ELF-1 (cell line): ENCODE results near the gene ACTG2.
A peak's percentile ranks its signal among the peaks of the same experiment; 100 is the strongest.
"Not testable (repeated sequence)": the region's sequence is repeated elsewhere in the genome, so short reads cannot be mapped to it uniquely, and the experiment has no call there.

Experiments
- DNase-seq: peaks from one replicate; pipeline ENCODE4 v3.0.0-alpha.2; 2016; ENCODE audit warnings: low read depth, low spot score

The ACTG2 gene

GRCh38 chr2:73892631-73893329 is at the start of gene ACTG2:
ACTG2 (plus strand) TSS chr2:73893008; CDS start chr2:73901312, 8,304 bp downstream.
- DNase-seq = peak; percentile 18

DNA sequence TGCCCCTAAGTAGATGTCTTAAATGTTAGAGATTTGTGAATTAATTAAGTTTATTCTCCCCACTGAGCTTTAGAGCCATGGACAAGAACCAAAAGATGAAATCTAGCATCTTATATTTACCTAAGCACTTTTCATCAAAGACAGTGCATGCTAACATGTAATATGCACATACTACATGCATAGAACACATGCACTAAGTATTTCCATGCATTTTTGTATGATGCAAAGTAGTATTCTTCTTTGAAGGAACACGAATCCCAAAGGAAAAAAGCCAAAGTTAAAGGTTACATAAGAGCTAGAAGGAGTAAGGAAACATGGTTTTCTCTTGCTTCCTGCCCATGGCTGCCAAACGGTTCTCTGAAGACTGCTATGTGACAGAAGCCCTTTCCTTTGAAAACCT is 48.7 kb upstream of the ACTG2 start:
- DNase-seq = no peak

GRCh38 chr2:73850009-73850408 is 42.8 kb upstream of the ACTG2 start:
- peak; percentile 53 for DNase-seq

- no peak for DNase-seq
Observed at GRCh38 chr2:73851274-73851673, 41.5 kb upstream of the ACTG2 start.

DNA sequence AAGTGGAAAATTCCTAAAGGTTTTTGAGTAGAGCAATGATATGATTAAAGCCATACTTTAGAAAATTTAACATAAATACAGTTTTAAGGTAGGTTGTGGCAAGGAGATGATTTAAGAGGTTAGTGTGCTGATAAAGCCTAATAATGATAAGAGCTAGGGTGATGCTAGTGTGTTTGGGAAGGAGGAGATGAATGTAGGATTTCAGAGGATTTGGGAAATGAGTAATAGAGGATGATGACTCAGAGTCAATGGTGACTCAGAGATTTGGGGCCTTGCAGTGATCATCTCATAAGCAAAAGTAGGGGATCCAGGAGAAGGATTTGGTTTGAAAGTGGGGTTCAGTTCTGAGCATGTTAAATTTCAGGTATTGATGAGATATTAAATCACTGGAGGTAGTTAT is 40.8 kb upstream of the ACTG2 start:
- DNase-seq = no peak

DNA sequence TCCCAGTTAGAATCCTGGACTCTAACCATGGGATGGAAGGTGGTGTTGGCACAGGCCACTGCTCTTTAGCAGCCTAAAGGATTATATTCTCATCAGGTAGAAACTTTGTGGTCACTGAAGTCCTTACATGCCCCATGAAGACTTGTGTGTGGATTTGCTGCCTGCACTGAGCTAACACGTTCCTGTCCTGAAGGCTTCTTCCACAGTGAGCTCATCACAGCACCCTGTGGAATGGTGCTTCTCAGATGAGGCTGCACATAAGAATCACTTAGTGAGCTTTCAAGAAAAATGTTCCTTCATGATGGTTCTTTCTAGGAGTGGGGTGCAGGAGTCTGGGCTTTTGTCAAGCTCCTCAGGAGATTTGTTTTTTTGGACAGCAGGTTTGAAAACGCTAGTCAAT is 37.3 kb upstream of the ACTG2 start:
- no peak for DNase-seq

DNA sequence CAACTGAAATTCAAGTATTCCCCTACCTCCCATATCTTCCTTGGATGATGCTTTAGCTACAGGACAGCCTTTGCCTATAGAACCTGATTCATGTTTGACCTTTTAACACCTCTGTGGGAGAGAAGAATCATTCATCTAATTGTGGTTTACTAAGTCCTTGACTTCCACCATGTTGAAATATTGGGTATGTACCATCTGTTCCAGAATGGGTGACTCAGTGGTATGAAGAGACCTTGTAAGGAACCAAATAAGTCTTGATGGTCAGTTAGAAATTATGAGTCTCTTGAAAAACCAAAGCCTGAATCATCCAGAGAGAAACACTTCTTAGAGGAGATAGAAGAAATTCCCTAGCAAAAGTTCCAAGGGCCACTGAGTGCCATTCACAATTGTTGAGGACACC is 36.6 kb upstream of the ACTG2 start:
- no peak for DNase-seq

DNA sequence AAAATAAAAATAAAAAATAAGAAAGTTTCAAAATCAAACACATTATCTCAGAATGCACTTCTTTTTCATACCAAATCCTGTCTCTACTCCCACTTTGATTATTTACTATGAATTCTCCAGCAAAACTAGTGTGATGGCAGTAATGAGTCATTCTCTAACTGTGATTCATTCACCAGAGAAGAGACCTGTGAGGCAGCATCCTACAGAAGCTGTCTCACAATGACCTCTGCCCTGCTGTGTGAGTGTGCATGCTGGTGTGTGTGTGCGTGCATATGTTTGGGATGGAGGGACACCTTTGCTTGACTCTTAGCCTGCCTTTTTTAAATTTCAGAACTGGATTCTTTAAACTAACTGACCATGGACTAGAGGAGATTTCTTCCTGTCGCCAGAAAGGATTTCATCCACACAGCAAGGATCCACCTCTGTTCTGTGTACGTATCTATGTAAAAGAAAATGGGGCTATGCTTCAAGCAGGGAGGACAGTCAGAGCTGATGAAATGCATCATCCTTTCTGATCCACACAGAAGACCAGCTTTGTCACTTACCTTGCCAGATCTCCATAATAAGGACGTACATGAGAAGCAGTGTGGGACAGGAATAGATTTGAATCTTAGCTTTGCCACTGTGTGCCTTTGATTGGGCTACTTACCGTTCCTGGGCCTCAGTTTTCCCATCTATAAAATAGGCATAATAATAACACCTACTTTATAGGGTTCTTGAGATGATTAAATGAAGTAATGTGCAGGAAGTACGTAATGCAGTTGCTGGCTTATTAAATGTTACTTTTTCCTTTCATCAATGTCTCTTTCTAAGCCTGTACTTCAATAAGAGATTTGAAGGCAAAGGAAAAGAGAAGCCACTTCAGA is 32.9 kb upstream of the ACTG2 start:
- DNase-seq = no peak

- no peak for DNase-seq
Observed at GRCh38 chr2:73862987-73863386, 29.8 kb upstream of the ACTG2 start.

- DNase-seq = no peak
Observed at GRCh38 chr2:73868204-73868978, 24.4 kb upstream of the ACTG2 start.

DNA sequence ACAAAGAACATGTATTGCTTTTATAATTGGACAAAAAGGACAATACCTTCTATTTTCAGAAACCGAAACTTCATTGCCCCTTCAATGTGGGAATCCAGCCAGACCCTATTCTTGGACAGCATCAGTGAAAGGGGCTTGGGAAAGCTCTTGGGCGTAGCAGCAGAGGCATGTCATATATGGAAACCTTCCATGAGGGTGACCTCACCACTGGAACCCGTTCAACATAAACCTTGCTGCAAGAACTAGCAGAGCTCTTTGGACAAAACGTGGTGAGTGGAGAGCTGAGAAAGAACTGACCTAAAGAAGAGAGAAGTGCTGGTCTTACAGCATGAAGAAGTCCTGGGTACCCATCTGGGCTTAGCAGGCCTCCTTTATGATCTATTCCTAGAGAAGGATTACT is 22.7 kb upstream of the ACTG2 start:
- no peak for DNase-seq

DNA sequence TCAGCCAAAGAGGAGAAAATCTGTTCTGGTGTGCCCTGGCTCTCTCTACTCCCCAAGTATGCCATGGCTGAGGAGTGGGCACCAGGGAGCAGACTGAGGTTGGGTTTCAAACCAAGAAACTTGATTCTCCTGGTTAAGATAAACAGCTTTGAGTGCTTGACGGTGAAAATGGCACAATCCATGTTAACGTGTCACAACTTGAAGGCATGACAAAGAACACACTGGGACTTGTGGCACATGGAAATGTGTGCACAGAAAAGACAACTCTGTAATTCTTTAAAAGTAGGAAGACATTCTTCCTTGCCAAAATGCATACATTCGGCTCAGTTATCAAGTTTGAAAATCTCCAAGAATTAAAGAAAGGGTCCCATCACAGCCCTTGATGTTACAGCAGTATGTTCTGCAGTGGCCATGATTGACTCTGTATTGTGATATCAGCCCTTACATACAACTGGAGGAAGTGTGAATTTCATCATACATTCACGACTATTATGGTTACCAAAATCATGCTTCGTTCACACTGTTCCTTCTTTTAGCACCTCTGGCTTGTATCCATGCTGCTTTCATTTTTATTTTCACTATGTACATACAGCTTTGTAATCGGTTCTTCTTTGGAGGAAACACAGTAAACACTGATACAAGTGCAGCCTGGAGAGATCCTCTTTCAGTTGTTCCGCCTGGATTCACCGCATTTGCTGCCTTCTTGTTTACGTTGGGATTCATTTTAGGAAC is 15.6 kb upstream of the ACTG2 start:
- DNase-seq = no peak

- not testable (repeated sequence) for DNase-seq
Observed at GRCh38 chr2:73877984-73878383, 14.8 kb upstream of the ACTG2 start.

GRCh38 chr2:73885406-73885805 is 7.4 kb upstream of the ACTG2 start:
- DNase-seq = no peak

DNA sequence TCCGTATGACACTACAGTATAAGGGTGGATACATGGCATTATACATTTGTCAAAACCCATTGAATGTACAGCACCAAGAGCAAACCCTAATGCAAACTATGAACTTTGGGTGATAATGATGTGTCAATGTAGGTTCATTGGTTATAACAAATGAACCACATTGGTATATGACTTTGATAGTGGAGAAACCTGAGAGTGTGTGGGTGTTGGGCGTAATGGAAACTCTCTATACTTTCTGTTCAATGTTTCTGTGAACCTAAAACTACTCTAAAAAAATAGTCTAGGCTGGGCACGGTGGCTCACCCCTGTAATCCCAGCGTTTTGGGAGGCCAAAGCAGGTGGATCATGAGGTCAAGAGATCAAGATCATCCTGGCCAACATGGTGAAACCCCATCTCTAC is 6.5 kb upstream of the ACTG2 start:
- no peak for DNase-seq

DNA sequence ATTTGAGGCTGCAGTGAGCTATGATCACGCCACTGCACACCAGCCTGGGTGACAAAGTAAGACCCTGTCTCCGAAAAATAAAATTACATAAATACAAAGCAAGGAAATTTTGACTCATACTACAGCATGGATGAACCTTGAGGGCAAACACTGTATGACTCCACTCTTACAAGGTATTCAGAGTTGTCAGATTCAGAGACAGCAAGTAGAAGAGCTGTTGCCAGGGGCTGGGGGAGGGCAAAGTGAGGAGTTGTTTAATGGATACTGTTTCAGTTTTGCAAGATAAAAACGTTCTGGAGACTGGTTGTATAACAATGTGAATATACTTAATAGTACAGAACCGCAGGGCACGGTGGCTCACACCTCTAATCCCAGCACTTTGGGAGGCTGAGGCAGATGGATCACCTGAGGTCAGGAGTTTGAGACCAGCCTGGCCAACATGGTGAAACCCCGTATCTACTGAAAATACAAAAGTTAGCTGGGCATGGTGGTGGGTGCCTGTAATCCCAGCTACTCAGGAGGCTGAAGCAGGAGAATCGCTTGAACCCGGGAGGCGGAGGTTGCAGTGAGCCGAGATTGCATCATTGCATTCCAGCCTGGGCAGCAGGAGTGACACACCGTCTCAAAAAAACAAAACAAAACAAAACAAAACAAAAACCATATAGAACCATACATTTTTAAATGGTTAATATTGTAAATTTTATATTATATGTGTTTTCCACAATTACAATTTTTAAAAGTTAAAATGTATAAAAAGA is 5.0 kb upstream of the ACTG2 start:
- DNase-seq = not testable (repeated sequence)

- no peak for DNase-seq
Observed at GRCh38 chr2:73888388-73888787, 4.4 kb upstream of the ACTG2 start.

DNA sequence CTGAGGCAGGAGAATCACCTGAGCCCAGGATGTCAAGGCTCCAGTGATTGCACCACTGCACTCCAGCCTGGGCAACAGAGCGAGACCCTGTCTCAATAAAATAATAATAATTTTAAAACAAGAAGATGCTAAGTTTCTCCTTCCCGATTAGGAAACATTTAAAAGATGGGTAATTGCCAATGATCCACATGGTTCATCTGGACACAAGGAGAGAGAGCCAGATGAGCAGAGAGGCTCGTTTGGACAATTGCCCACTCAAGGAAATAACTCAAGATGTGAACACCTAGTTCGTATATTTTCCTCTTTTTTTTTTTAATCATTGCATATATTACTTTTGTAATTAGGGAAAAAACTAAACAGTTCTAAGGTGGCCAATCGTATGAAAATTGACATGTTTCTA is 3.6 kb upstream of the ACTG2 start:
- no peak for DNase-seq

DNA sequence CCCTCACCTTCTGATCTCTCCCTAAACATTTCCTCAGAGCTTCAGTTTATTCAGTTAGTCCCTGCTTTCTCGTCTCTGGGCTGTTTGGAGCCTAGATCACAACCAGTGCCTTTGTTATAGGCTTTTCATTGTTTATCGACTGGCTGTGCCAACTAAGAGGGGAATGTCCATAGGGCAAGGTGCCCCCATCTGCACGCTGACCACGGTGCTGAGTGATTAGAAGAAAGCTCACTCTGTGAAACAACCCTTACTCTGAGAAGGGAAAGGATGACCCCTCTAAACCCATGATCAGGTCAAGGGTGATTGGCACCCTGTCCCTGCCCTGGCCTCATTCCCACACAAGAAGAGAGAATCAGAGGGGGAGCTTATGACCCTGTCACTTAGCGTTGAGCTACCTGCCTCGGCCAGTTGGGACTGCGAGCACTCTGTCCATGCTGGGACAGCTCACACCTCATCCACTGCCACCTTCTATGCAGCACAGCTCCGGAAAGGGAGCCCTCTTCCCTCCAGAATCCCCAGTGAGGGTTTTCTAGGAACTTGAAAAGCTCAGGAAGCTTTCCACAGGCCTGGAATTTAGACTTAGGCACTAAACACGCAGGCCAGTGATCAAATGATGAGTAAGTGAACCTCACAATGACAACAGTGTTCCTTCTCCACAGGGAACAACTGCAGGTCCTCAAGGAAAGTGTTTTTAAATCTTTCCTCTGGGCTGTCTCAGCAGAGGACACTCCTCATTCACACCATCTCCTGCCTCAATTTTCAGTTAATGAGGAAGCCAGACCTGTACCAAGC is 2.3 kb upstream of the ACTG2 start:
- DNase-seq = no peak

DNA sequence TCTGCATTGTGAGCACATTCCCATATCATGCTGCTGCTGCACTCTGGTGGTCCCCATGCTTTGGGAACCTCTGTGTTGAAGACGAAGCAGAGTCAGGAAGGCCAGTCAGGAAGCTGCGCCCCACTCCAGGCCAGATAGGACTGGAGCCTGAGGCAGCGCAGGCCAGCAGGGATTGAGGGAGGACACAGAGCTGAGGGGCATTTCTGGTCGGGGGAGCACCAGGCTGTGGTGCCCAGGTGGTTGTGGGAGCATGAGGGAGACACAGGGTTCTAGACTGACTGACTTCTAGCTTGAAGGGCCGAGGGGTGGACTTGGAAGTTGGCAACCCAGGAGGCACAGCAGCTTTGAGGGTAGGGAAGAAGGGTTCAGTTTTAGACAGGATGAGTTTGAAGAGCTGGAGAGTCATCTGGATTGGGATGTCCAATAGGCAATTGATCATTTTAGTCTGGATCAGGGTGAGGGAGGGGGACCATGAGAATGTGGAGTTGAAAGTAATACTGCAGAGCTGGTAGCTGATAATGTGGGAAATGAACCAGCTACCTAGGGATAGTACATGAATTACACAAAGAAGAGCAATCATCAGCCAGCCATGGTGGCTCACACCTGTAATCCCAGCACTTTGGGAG is 1.4 kb upstream of the ACTG2 start:
- no peak for DNase-seq
